Fibroblast of pulmonary artery (primary cell): Measurements from ENCODE around the gene CPD.

Source experiments
- DNase-seq: peaks from one replicate; pipeline ENCODE4 v3.0.0-alpha.2; 2010; ENCODE audit warnings: low read depth
- H3K4me3 ChIP-seq: replicated peaks from 2 replicates; pipeline ENCODE4 v1.5.1; 2011; ENCODE audit warnings: low read depth, mild to moderate bottlenecking, control low read depth, low read length, moderate library complexity
- CTCF ChIP-seq: IDR thresholded peaks from 2 replicates; pipeline ENCODE4 v1.5.1; 2011; ENCODE audit warnings: mild to moderate bottlenecking, control low read depth, low read length, inconsistent platforms; ENCODE audit errors: missing control alignments

Gene CPD

GRCh38 chr17:30503558-30503957, 124.8 kb downstream of the CPD start:
- DNase-seq, result no peak
- no peak for TF ChIP-seq CTCF
- H3K4me3 ChIP-seq, result no peak overlapping the region

- no peak for DNase-seq
- H3K4me3 ChIP-seq, result no peak overlapping the region
- no peak for TF ChIP-seq CTCF
These were observed 127.2 kb downstream of the CPD start for GRCh38 chr17:30505868-30506417.

GRCh38 chr17:30506481-30506880, 127.8 kb downstream of the CPD start:
- H3K4me3 ChIP-seq, result no peak overlapping the region
- no peak for DNase-seq
- no peak for TF ChIP-seq CTCF

- no peak for TF ChIP-seq CTCF
- no peak overlapping the region for H3K4me3 ChIP-seq
- peak; percentile 12 for DNase-seq
These were observed 134.6 kb downstream of the CPD start for GRCh38 chr17:30513346-30513745.

GRCh38 chr17:30514895-30515596, 136.3 kb downstream of the CPD start:
- H3K4me3 ChIP-seq, result no peak overlapping the region
- no peak for DNase-seq
- no peak for TF ChIP-seq CTCF

GRCh38 chr17:30517786-30518185, 139.1 kb downstream of the CPD start:
- TF ChIP-seq CTCF, result no peak
- no peak for DNase-seq

GRCh38 chr17:30519166-30519565, 140.4 kb downstream of the CPD start:
- no peak for TF ChIP-seq CTCF
- no peak for DNase-seq
- no peak overlapping the region for H3K4me3 ChIP-seq

More at GRCh38 chr17:30517786-30518185, 139.1 kb downstream of the CPD start:
- no peak overlapping the region for H3K4me3 ChIP-seq
